Hematopoietic multipotent progenitor cell (in vitro differentiated cells): Measurements from ENCODE around the gene CNTN4. TPM values are rescaled to one million over a fixed set of nuclear protein-coding genes. Genes with fewer than 3 reads are reported as not detected.

Source experiments
- DNase-seq, 3 donors: peaks; one replicate each; pipeline ENCODE4 v3.0.0-alpha.2; 2011 to 2015; ENCODE audit warnings: low read depth in 2 of 3, low spot score in 2 of 3
- total RNA-seq: library from RNA; depleted of rRNA; stranded (reverse); fragments of >200 nt; gene quantifications from one replicate; pipeline ENCODE4 v1.2.3, GENCODE V29; 2012

CNTN4 gene
- total RNA-seq, 1 donor, result 0.27 TPM

- no peak for DNase-seq
Observed at GRCh38 chr3:2568929-2569328, 470.3 kb downstream of the CNTN4 start.

GRCh38 chr3:2577571-2577970 is 478.9 kb downstream of the CNTN4 start:
- no peak for DNase-seq

GRCh38 chr3:2578560-2578959 is 479.9 kb downstream of the CNTN4 start:
- no peak for DNase-seq

GRCh38 chr3:2579206-2579605 is 480.5 kb downstream of the CNTN4 start:
- no peak for DNase-seq

- no peak for DNase-seq
Observed at GRCh38 chr3:2583046-2583445, 484.4 kb downstream of the CNTN4 start.

- DNase-seq, result no peak
Observed at GRCh38 chr3:2589336-2589969, 490.8 kb downstream of the CNTN4 start.

GRCh38 chr3:2595486-2595885 is 496.8 kb downstream of the CNTN4 start:
- no peak for DNase-seq

- no peak for DNase-seq
Observed at GRCh38 chr3:2597615-2598014, 498.9 kb downstream of the CNTN4 start.

- DNase-seq, result no peak
Observed at GRCh38 chr3:2599471-2599870, 500.8 kb downstream of the CNTN4 start.

GRCh38 chr3:2603692-2604289 is 505.1 kb downstream of the CNTN4 start:
- no peak for DNase-seq

- DNase-seq, result no peak
Observed at GRCh38 chr3:2614578-2614977, 515.9 kb downstream of the CNTN4 start.

- no peak for DNase-seq
Observed at GRCh38 chr3:2615080-2615479, 516.4 kb downstream of the CNTN4 start.

GRCh38 chr3:2623436-2623835 is 524.8 kb downstream of the CNTN4 start:
- no peak for DNase-seq

- DNase-seq, result no peak
Observed at GRCh38 chr3:2628117-2628516, 529.5 kb downstream of the CNTN4 start.

GRCh38 chr3:2635511-2635910 is 536.8 kb downstream of the CNTN4 start:
- DNase-seq, result no peak

GRCh38 chr3:2643606-2644005 is 544.9 kb downstream of the CNTN4 start:
- DNase-seq, result no peak

- DNase-seq, result no peak
Observed at GRCh38 chr3:2645001-2645400, 546.3 kb downstream of the CNTN4 start.

- no peak for DNase-seq
Observed at GRCh38 chr3:2650746-2651145, 552.1 kb downstream of the CNTN4 start.

GRCh38 chr3:2652386-2652785 is 553.7 kb downstream of the CNTN4 start:
- DNase-seq, result no peak

- no peak for DNase-seq
Observed at GRCh38 chr3:2653706-2654105, 555.0 kb downstream of the CNTN4 start.

- DNase-seq, result no peak
Observed at GRCh38 chr3:2655229-2655701, 556.6 kb downstream of the CNTN4 start.
